DND-41 (cell line): ENCODE data around the gene LRRC43.
A peak's percentile ranks its signal among the peaks of the same experiment; 100 is the strongest.

Source experiments
- ATAC-seq: fragments of 200-7000 bp; cut with Tn5 transposase; 3 replicates; pipeline ENCODE4 v1.9.1; 2021; ENCODE audit warnings: low read depth; ENCODE audit not compliant: insufficient read depth
- DNase-seq: peaks from one replicate; pipeline ENCODE4 v3.0.0-alpha.2; 2020
- H2AFZ ChIP-seq: 2 replicates; pipeline ENCODE4 v1.6.0; 2012; ENCODE audit warnings: low read depth, low read length
- H3K27ac ChIP-seq: 2 replicates; pipeline ENCODE4 v1.5.1; 2012; ENCODE audit warnings: low read length, inconsistent platforms
- H3K27me3 ChIP-seq: fragments of 200-600 bp; sonication (generic); 2 replicates; pipeline ENCODE4 v1.6.0; 2012; ENCODE audit warnings: low read length, mild to moderate bottlenecking, inconsistent platforms; ENCODE audit not compliant: insufficient read depth, poor library complexity
- H3K36me3 ChIP-seq: 2 replicates; pipeline ENCODE4 v1.5.1; 2012; ENCODE audit warnings: low read length, inconsistent platforms; ENCODE audit not compliant: insufficient read depth
- H3K4me1 ChIP-seq: 2 replicates; pipeline ENCODE4 v1.5.1; 2012; ENCODE audit warnings: mild to moderate bottlenecking, low read length; ENCODE audit not compliant: insufficient read depth
- H3K4me2 ChIP-seq: 2 replicates; pipeline ENCODE4 v1.6.0; 2012; ENCODE audit warnings: mild to moderate bottlenecking, moderate library complexity, low read length, inconsistent platforms; ENCODE audit not compliant: insufficient read depth
- H3K4me3 ChIP-seq, 2 experiments: fragments of 200-600 bp in 1 of 2; shearing (Covaris generic) in 1 of 2; 2 replicates each; pipeline ENCODE4 v1.5.1; 2012 to 2016; ENCODE audit warnings: inconsistent platforms in 2 of 2, low read length in 2 of 2, mild to moderate bottlenecking in 2 of 2, low read depth in 1 of 2, moderate library complexity in 1 of 2
- H3K79me2 ChIP-seq: 2 replicates; pipeline ENCODE4 v1.6.0; 2012; ENCODE audit warnings: low read length, inconsistent platforms; ENCODE audit not compliant: insufficient read depth
- H3K9ac ChIP-seq: 2 replicates; pipeline ENCODE4 v1.6.0; 2012; ENCODE audit warnings: low read depth, mild to moderate bottlenecking, inconsistent platforms, low read length, moderate library complexity
- H3K9me3 ChIP-seq: 2 replicates; pipeline ENCODE4 v1.5.1; 2012; ENCODE audit warnings: low read length, moderate library complexity, mild to moderate bottlenecking, inconsistent platforms; ENCODE audit not compliant: insufficient read depth, severe bottlenecking
- H4K20me1 ChIP-seq: 2 replicates; pipeline ENCODE4 v1.6.0; 2012; ENCODE audit warnings: low read length; ENCODE audit not compliant: insufficient read depth
- EZH2 ChIP-seq: IDR thresholded peaks from 3 replicates; pipeline ENCODE4 v1.6.1; 2012; ENCODE audit warnings: borderline replicate concordance, low read depth, mild to moderate bottlenecking, moderate library complexity, low read length, inconsistent platforms; ENCODE audit not compliant: severe bottlenecking
- TF ChIP-seq, protein P1 (sequence below): IDR thresholded peaks from 2 replicates; pipeline ENCODE4 v1.5.1; 2012; ENCODE audit warnings: borderline replicate concordance, low read length, moderate library complexity, mild to moderate bottlenecking; ENCODE audit not compliant: poor library complexity, severe bottlenecking; ENCODE audit errors: extremely low read depth

LRRC43 gene

DNA sequence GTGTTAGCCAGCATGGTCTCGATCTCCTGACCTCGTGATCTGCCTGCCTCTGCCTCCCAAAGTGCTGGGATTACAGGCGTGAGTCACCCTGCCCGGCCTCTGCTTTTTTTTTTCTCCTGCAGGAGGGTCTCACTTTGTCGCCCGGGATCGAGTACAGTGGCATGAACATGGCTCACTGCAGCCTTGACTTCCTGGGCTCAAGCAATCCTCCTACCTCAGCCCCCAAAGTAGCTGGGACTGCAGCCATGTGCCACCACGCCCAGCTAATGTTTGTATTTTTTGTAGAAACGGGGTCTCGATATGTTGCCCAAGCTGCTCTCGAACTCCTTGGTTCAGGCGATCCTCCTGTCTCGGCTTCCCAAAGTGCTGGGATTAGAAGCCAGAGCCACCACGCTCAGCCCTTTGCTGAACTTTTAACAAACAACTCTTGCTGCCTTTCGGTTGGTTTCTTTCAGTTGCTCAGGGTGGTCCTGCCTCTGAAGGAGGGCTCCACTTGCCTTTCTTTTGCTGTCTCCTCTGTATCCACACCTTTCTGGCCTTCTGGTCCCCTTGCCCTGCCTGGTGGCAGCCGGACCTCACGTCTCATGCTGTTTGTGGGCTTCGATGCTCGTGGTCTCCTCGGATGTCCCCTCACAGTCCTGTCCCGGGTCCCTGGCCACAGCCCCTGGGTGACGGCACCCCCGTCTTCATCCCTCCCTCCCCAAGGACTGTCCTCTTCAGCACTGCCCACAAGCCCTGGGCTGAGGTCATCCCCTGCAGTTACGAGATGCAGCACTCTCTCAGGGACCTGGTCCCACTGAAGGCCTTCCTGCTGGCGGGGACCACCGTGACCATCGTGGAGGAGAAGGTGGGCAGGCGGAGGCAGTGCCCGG lies 16.8 kb downstream of the LRRC43 start:
- H3K4me2 ChIP-seq: no peak overlapping the region
- ATAC-seq (no peak), DNase-seq (no peak)
- H3K27ac ChIP-seq: no peak overlapping the region
- peaks cover 3% of the 10 kb centered on the region for H3K27me3 ChIP-seq
- no peak for TF ChIP-seq EZH2
- TF ChIP-seq, protein P1, sequence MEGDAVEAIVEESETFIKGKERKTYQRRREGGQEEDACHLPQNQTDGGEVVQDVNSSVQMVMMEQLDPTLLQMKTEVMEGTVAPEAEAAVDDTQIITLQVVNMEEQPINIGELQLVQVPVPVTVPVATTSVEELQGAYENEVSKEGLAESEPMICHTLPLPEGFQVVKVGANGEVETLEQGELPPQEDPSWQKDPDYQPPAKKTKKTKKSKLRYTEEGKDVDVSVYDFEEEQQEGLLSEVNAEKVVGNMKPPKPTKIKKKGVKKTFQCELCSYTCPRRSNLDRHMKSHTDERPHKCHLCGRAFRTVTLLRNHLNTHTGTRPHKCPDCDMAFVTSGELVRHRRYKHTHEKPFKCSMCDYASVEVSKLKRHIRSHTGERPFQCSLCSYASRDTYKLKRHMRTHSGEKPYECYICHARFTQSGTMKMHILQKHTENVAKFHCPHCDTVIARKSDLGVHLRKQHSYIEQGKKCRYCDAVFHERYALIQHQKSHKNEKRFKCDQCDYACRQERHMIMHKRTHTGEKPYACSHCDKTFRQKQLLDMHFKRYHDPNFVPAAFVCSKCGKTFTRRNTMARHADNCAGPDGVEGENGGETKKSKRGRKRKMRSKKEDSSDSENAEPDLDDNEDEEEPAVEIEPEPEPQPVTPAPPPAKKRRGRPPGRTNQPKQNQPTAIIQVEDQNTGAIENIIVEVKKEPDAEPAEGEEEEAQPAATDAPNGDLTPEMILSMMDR: no peak
- H4K20me1 ChIP-seq: no peaks in the 10 kb centered on the region
- no peaks in the 10 kb centered on the region for H3K79me2 ChIP-seq
- no peak overlapping the region for H3K4me3 ChIP-seq
- H3K9me3 ChIP-seq: no peaks in the 10 kb centered on the region
- H3K4me1 ChIP-seq: no peaks in the 10 kb centered on the region
- H3K36me3 ChIP-seq: no peaks in the 10 kb centered on the region
- no peak overlapping the region for H2AFZ ChIP-seq
- H3K9ac ChIP-seq: no peak overlapping the region

DNA sequence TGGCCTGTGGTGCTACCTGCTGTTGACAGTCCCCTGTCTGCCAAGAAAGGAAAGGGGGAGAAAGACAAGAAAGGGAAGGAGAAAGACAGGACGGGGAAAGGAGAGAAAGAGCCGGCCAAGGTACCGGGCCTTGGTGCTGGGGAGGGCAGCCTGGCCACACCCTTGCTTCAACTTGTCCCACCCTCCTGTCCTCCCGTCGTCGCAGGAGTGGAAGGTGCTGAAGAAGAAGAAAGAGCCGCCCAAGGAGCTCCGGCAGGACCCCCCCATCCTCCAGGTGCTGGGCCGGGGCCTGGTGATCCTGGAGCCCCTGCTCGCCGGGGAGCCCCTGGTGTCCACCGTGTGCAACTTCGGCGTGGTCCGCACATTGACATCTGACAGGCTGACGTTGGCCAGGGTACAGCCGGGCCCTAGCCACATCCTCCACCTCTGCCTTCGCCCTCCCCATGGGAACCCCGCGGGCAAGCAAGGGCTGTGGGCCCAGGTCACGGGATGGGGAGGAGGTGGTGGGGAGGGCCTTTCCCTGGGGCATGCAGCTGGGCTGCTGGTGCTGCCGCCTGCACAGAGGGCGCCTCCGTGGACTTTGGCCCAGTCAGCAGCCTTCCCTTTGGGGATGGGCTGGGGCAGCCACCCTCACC lies 17.7 kb downstream of the LRRC43 start:
- DNase-seq (no peak), ATAC-seq (0 out of 3 replicates have a peak, but pooled peaks have one; percentile 20)
- no peaks in the 10 kb centered on the region for H3K36me3 ChIP-seq
- H4K20me1 ChIP-seq: peaks cover 4% of the 10 kb centered on the region; the same call in 1 of the 2 replicates
- no peaks in the 10 kb centered on the region for H3K9me3 ChIP-seq
- H3K27me3 ChIP-seq: peaks cover 3% of the 10 kb centered on the region
- H2AFZ ChIP-seq: no peak overlapping the region
- TF ChIP-seq EZH2: no peak
- TF ChIP-seq, protein P1: peak; percentile 12
- H3K4me3 ChIP-seq: no peak overlapping the region
- H3K4me1 ChIP-seq: no peaks in the 10 kb centered on the region
- no peak overlapping the region for H3K4me2 ChIP-seq
- no peak overlapping the region for H3K27ac ChIP-seq
- no peaks in the 10 kb centered on the region for H3K79me2 ChIP-seq
- no peak overlapping the region for H3K9ac ChIP-seq

DNA sequence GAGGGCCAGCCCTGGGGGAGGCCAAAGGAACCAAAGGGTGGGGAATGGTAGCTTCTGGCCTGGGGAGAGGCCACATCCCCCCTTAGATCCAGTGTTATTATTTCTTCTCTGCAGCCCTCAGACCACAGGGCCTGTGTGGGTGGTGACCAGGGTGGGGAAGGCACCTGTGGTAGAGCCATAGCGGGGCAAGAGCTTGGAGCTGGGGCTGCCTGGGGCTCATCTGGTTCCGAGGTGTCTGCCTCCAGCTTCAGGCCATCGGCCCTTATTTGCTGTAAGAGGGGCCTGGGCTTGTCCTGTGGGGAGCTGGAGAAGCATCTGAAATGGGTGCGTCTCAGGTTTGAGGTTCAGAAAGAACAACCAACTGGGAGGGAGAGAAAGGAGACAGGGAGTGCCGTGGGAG lies 18.5 kb downstream of the LRRC43 start:
- Histone ChIP-seq H3K79me2 (no peaks in the 10 kb centered on the region), H3K27me3 (peaks cover 3% of the 10 kb centered on the region), H3K36me3 (no peaks in the 10 kb centered on the region), H2AFZ (no peak overlapping the region), H3K4me1 (no peaks in the 10 kb centered on the region), H3K27ac (no peak overlapping the region), H3K4me2 (no peak overlapping the region), H3K9ac (no peak overlapping the region), H3K4me3 (no peak overlapping the region), H3K9me3 (no peaks in the 10 kb centered on the region), H4K20me1 (peaks cover 7% of the 10 kb centered on the region; the same call in 1 of the 2 replicates)
- DNase-seq (no peak), ATAC-seq (no peak)
- TF ChIP-seq, protein P1: no peak
- no peak for TF ChIP-seq EZH2
